Muscle of arm (tissue), 12 donors: ENCODE results near the gene TUBB2B. TPM values are rescaled to one million over a fixed set of nuclear protein-coding genes. Genes with fewer than 3 reads are reported as not detected.
"Not testable (repeated sequence)": the region's sequence is repeated elsewhere in the genome, so short reads cannot be mapped to it uniquely, and the experiment has no call there.

Experiments
- DNase-seq: peaks from one replicate; pipeline ENCODE4 v3.0.0-alpha.2; 2013
- polyA plus RNA-seq, 12 donors: library from polyadenylated mRNA; unstranded; fragments of 120-200 nt; gene quantifications; one replicate each; pipeline ENCODE4 v1.2.1, GENCODE V29; 2013; ENCODE audit not compliant: insufficient read length in 12 of 12

Gene TUBB2B
- polyA plus RNA-seq, 12 donors = 33.2 to 102 (median 53.3) TPM; not detected in 1

GRCh38 chr6:3260296-3260695 is 32.8 kb upstream of the TUBB2B start:
- DNase-seq = no peak

- no peak for DNase-seq
Observed at GRCh38 chr6:3259491-3259958, 32.1 kb upstream of the TUBB2B start.

- peak; percentile 94 for DNase-seq
Observed at GRCh38 chr6:3258720-3259490, 31.5 kb upstream of the TUBB2B start, which contains the start of gene PSMG4. Gene PSMG4, plus strand, starts transcription at chr6:3258947. Its CDS starts 76 bp downstream, at chr6:3259023.

- no peak for DNase-seq
Observed at GRCh38 chr6:3258201-3258600, 30.7 kb upstream of the TUBB2B start.

GRCh38 chr6:3253597-3253961 is 26.1 kb upstream of the TUBB2B start:
- no peak for DNase-seq

- DNase-seq = no peak
Observed at GRCh38 chr6:3252861-3253596, 25.6 kb upstream of the TUBB2B start.

- DNase-seq = no peak
Observed at GRCh38 chr6:3252369-3252768, 24.9 kb upstream of the TUBB2B start.

GRCh38 chr6:3251462-3252314 is 24.2 kb upstream of the TUBB2B start:
- peak; percentile 85 for DNase-seq

GRCh38 chr6:3250231-3250675 is 22.8 kb upstream of the TUBB2B start:
- DNase-seq = peak; percentile 92

- no peak for DNase-seq
Observed at GRCh38 chr6:3249821-3250220, 22.4 kb upstream of the TUBB2B start.

GRCh38 chr6:3247255-3248146 is 20.0 kb upstream of the TUBB2B start:
- peak; percentile 64 for DNase-seq

- no peak for DNase-seq
Observed at GRCh38 chr6:3245216-3245615, 17.8 kb upstream of the TUBB2B start.

- DNase-seq = not testable (repeated sequence)
Observed at GRCh38 chr6:3244832-3245161, 17.3 kb upstream of the TUBB2B start.

GRCh38 chr6:3244003-3244831 is 16.8 kb upstream of the TUBB2B start:
- no peak for DNase-seq

GRCh38 chr6:3242768-3243167 is 15.3 kb upstream of the TUBB2B start:
- no peak for DNase-seq

GRCh38 chr6:3241745-3242144 is 14.3 kb upstream of the TUBB2B start:
- not testable (repeated sequence) for DNase-seq

GRCh38 chr6:3240595-3240994 is 13.1 kb upstream of the TUBB2B start:
- no peak for DNase-seq

- DNase-seq = no peak
Observed at GRCh38 chr6:3239110-3239830, 11.8 kb upstream of the TUBB2B start.
